ENCODE data around the gene SLC22A5. TPM values are rescaled to one million over a fixed set of nuclear protein-coding genes. Genes with fewer than 3 reads are reported as not detected.

The SLC22A5 gene
- total and polyA plus RNA-seq, 2 donors from 2014 or later, result 28.3 to 36.3 TPM

GRCh38 chr5:132424167-132424880 is 54.8 kb downstream of the SLC22A5 start:
- peaks cover 3 to 70% (median 55%) of the 10 kb centered on the region in 3 donors for H3K4me1 ChIP-seq (ENCODE audit: control insufficient read depth in 2 of 3, insufficient read depth in 2 of 3, low read depth in 1 of 3, low read length in 3 of 3)
- FAIRE-seq, result no peak
- peak overlapping the region in 1 of 2 donors; percentile 1 for H3K27ac ChIP-seq (ENCODE audit: low read depth in 2 of 2, low read length in 2 of 2)
- H3K9me3 ChIP-seq (ENCODE audit: control insufficient read depth in 2 of 3, insufficient read depth in 1 of 3, low read length in 3 of 3), result no peaks in the 10 kb centered on the region
- H3K27me3 ChIP-seq (ENCODE audit: control insufficient read depth, insufficient read depth, low read length), result no peaks in the 10 kb centered on the region
- H3K36me3 ChIP-seq (ENCODE audit: control insufficient read depth in 2 of 3, insufficient read depth in 3 of 3, low read length in 3 of 3), result no peaks in the 10 kb centered on the region
- no peak for TF ChIP-seq CTCF (IDR thresholded peaks at IDR 0.05; ENCODE audit: borderline replicate concordance, extremely low read depth, insufficient read depth)
- peak in 1 of 5 donors; percentile 18 for DNase-seq
- no peak overlapping the region for H3K9ac ChIP-seq (ENCODE audit: low read length in 3 of 3)
- intact Hi-C loops (cut with DNase I), result loop anchor here (10.0 kb wide), 1 partner anchor 60 kb away; no protein-coding TSS in a partner anchor
- no peak overlapping the region for H3K4me3 ChIP-seq (ENCODE audit: low read length in 3 of 3)

DNA sequence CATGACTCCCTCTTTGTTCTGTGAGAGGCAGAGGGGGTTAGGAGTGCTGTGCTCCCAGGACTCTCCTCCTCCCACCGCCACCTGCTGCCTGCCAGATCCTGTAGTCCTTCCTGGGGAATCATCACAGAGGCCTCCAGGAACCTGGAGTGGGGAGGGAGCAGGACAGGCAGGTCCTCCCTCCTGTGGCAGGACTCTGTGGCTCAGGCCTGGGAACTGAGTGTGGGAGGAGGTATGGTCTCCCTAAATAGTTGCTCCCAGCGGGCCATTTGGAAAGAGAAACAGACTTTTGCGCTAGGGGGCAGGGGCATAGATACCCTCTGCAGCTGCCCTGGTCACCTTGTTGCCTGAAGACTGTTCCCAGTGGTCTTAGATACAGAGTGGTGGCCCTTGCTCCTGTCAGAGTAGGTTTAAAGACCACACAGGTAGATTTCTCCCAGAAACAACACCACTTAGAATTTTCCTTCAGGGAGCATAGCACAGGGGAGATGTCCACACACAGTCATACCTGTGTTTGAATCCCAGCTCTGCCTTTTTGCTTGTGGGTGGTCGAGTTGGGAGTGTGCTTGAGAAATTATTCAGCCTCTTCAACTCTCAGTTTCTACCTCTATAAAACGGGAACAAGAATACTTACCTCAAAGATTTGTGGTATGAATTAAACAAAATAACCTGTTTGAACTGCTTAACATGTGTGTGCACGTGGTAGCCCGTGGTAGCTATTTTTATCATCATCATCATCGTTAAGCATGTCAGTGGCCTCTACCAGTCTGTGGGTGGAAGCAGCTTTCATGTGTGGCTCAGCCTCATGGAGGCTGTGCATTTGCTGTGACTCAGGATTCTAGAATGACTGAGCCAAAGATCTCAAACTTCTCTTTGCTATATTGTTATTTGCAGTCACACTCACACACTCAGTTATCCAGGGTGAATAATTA is 55.8 kb downstream of the SLC22A5 start:
- Histone ChIP-seq H3K27me3 (ENCODE audit: control insufficient read depth, insufficient read depth, low read length) (no peaks in the 10 kb centered on the region), H3K27ac (ENCODE audit: low read depth in 2 of 2, low read length in 2 of 2) (peak overlapping the region; percentile 1 to 76), H3K9ac (ENCODE audit: low read length in 3 of 3) (no peak overlapping the region), H3K4me1 (ENCODE audit: control insufficient read depth in 2 of 3, insufficient read depth in 2 of 3, low read depth in 1 of 3, low read length in 3 of 3) (peaks cover 3 to 64% (median 55%) of the 10 kb centered on the region in 3 donors), H3K4me3 (ENCODE audit: low read length in 3 of 3) (no peak overlapping the region), H3K36me3 (ENCODE audit: control insufficient read depth in 2 of 3, insufficient read depth in 3 of 3, low read length in 3 of 3) (no peaks in the 10 kb centered on the region), H3K9me3 (ENCODE audit: control insufficient read depth in 2 of 3, insufficient read depth in 1 of 3, low read length in 3 of 3) (no peaks in the 10 kb centered on the region)
- intact Hi-C loops (cut with DNase I), result loop anchor here (10.0 kb wide), 1 partner anchor 60 kb away; no protein-coding TSS in a partner anchor
- DNase-seq (peak in 1 of 5 donors; percentile 38), FAIRE-seq (no peak)
- TF ChIP-seq CTCF (IDR thresholded peaks at IDR 0.05; ENCODE audit: borderline replicate concordance, extremely low read depth, insufficient read depth), result no peak

GRCh38 chr5:132425975-132426524 is 56.5 kb downstream of the SLC22A5 start:
- Histone ChIP-seq H3K27me3 (ENCODE audit: control insufficient read depth, insufficient read depth, low read length) (no peaks in the 10 kb centered on the region), H3K9ac (ENCODE audit: low read length in 3 of 3) (peak overlapping the region in 1 of 3 donors; percentile 13), H3K36me3 (ENCODE audit: control insufficient read depth in 2 of 3, insufficient read depth in 3 of 3, low read length in 3 of 3) (no peaks in the 10 kb centered on the region), H3K4me1 (ENCODE audit: control insufficient read depth in 2 of 3, insufficient read depth in 2 of 3, low read depth in 1 of 3, low read length in 3 of 3) (peaks cover 3 to 59% (median 50%) of the 10 kb centered on the region in 3 donors), H3K27ac (ENCODE audit: low read depth in 2 of 2, low read length in 2 of 2) (peak overlapping the region in 1 of 2 donors; percentile 76), H3K4me3 (ENCODE audit: low read length in 3 of 3) (no peak overlapping the region), H3K9me3 (ENCODE audit: control insufficient read depth in 2 of 3, insufficient read depth in 1 of 3, low read length in 3 of 3) (no peaks in the 10 kb centered on the region)
- FAIRE-seq, result no peak
- no peak for TF ChIP-seq CTCF (IDR thresholded peaks at IDR 0.05; ENCODE audit: borderline replicate concordance, extremely low read depth, insufficient read depth)
- DNase-seq, result no peak
- intact Hi-C loops (cut with DNase I), result loop anchor here (10.0 kb wide), 1 partner anchor 59 kb away; no protein-coding TSS in a partner anchor

Measured in kidney (tissue), 14 donors.